RKO (cell line): ENCODE measurements around the gene CASTOR1.
"Not testable (repeated sequence)": the region's sequence is repeated elsewhere in the genome, so short reads cannot be mapped to it uniquely, and the experiment has no call there.

ENCODE experiments used
- DNase-seq: peaks from one replicate; pipeline ENCODE4 v3.0.0-alpha.2; 2016; ENCODE audit warnings: low spot score

Gene CASTOR1

DNA sequence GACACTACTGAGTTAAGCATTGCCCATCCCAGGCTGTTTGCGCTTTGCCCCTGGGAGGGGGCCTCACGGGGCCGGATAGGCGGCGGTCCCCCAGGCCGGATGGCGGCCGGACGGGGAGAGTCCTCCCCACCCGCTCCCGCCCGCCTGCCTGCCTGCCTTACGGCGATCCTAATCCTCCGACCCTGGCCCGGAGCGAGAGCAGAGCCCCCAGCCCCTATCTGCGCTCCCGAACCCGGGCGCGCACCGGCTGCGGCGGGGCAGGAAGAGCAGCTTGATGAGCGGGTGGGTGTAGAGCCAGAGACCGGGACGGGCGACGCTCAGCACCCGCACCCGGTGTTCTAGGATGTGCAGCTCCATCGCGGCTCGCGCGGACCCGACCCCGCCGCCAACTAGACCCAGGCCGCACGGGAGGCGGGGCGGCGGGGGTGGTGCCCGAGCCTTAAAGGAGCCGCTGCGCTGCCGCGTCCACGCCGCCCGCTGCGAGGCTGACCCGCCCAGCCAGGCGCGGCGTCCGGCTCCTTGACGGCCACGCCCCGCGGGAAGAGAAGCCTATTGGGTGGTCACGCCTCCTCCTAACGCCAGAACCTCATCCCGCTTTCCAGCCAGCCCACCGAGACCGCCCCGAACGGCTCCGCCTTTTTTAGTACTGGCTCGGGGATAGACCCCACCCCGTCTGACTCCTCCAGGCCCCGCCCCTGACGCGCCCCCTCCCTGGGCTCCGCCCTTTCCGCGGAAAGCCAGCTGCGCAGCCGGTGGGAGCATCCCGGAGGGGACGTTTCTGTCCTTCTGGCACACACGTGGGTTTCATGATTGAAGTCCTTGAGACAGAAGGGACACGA lies at the start of gene CASTOR1:
TSS of gene CASTOR1 (minus strand) at position 365 of the 839 bp plus-strand sequence. CDS start at position 357, 8 bp downstream.
- peak; percentile 97 for DNase-seq

DNA sequence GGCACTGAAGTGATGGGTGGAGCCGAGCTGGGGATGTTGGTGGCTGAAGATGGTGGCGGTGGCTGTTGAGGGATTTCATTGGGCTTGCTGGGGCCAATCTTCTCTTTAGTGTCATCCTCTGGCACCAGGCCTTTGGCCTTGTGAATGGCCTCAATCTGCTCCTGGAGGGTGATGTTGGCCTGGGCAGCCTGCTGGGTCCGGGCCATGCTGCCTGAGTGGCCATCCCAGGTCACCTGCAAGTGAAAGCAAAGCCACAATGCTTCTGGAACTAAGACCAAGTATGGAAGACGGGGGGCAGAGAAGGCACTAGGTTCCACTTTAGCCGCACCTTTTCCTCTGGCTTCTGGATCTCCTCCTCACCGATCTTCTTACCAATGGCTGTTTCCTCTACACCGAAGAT lies 49.5 kb upstream of the CASTOR1 start:
- no peak for DNase-seq

DNA sequence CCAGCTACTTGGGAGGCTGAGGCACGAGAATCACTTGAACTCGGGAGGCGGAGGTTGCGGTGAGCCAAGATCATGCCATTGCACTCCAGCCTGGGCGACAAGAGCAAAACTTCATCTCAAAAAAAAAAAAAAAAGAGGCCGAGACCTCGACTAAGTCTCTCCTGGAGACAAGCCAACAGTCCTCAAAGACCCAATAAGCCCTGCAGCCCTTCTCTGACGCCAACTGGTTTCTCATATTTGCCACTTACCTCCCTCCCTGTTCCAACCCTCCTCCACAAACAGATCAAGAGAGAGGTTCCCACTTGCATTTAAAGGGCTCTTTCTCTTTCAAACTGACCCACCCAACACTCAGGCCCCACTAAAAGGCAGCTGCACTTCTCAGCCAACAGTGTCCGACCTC lies 49.0 kb upstream of the CASTOR1 start:
- not testable (repeated sequence) for DNase-seq

DNA sequence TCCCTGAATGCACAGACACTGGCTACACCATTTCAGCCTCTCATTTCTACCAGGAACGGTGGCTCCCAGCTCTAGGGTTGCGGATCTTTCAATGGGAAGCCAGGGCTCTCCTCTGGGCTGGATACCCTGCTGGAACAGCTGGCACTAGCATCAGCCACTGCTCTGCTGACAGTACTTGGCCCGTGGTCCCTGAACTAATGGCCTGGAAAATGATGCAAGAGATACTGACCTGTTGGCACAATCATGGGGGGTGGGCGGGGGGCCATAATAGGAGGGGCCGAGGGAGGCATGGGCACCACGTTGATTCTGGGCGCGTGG lies 48.1 kb upstream of the CASTOR1 start:
- DNase-seq: no peak

DNA sequence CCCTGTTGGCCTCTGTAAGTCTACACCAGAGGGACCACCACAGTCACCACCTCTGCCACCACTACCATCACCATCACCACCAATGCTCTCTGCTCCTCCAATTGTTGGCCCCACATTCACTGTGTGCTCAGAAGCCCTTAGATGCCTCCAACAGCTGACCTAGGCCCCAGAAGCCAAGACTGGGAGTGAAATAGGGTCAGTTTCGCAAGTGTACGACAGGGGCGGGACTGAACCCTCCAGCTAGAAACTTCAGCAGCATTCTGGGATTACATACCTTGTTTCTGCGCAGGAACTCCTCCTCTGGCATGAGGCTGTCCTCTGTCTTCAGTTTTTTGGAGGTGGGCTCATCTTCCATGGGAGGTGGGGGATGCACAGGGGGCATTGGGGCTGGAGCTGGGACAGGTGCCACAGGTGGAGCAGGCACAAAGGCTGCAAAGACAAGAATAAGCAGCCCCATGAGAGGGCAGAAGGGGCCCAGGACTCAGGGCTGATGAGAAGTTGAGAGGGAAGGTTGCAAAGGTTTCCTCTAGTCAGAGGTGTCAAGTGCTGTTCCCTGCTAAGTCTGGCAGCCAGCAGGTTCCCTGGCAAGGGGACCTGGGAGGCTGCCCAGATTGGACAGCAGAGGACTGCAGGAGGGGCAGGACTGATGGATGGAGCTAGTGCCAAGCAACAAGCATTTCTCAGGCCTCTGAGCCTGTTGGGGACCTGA lies 47.6 kb upstream of the CASTOR1 start:
- DNase-seq: no peak

DNA sequence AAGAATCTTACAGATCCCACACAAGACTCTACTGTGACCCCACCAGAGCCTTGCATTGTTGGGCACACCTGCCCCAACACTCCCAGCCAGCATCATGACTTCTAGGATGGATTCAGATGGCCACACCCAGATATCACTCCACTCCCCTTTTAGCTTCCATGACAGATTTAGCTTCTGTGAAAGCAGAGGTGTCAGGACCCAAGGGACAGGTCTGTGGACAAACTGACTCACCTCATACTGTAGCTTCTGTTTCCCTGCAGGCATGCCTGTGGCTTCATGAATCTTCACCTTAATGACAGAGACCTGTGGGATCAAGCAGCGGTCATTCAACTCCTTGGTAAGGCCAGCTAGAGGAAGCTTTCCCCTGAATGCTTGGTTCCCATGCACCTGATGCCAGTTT lies 45.9 kb upstream of the CASTOR1 start:
- no peak for DNase-seq

DNA sequence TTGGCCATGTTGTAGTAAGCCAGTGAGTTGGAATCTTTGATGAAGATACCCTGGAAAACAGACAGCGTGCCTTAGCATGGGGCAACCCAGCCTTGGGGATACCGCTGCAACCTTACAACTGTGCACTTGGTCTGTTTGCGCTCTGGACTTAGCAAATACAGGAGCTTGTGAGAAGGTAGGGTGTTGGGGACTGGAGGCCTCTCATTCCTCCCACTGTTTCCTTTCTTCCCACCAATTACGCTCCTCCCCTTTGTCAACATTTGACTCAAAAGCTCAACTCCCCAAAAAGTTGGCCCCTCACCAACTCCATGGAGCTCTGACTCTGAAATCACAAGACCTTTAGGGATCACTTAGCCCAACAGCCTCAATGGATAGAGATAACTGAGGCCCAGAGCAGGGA lies 45.3 kb upstream of the CASTOR1 start:
- no peak for DNase-seq

DNA sequence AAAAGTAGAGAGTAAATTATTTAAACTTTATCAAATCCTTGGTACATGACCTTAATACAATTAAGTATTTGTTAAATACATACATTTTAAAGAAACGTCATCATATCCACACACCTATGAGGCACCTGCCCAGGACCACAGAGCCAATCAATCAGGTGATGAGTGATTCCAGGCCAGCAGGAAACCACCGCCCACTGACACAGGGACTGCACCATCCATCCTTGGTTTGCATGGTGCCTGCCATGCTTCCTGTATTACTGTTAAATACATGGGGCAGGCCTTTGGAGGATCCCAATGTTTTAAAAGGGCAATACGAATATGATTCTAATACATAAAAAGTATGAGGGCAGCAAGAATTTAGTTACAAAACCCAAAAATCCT lies 44.4 kb upstream of the CASTOR1 start:
- DNase-seq: no peak

DNA sequence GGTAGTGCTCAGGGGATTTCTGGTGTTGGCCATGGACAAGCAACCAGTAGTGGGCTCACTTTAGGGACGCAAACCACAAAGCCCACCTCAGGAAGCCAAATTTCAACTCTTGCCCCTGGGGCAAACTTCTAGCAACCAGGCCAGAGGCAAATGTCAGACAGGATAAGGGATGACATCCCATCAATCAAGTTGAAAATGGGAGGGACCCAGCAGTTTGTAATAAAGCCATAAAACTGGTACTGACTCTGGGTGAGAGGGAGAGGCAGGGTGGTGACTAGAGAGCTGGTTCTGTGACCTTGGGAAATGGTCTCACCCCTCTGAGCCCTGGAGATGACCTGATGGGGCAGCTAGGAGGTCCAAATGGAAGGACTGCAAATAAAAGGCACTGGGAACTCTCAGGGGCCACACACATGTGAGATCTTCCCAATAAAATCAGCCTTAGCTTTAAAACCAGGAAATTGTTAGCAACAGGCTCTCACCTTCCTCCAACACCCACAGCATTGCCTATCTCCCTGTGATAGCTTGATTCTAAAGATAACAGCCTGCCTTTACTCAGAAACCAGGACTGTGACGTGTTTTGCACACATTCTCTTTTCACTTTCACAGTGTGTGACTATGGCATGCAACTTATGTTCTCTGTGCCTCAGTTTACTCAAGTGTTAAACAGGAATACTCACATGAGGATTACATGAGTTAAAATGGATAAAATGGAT lies 43.8 kb upstream of the CASTOR1 start:
- DNase-seq: no peak

DNA sequence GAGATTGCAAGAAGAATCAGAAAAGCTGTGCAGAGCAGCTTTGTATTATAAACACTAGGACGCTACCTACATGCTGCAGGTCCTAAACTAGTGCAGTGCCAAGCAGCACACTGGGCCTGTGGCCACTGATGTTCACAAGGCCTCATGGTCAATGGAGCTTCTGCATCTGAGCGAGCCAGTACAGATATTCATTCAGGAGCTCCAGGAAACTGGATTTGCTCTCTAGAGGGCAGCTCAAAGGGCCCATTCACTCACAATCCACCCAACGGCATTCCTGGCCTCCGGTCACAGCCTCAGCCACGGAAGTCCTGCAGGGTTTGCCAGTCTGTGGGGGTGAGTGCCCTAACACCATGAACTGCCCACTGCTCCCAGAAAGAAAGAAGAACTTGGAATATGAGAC lies 43.2 kb upstream of the CASTOR1 start:
- DNase-seq: no peak

DNA sequence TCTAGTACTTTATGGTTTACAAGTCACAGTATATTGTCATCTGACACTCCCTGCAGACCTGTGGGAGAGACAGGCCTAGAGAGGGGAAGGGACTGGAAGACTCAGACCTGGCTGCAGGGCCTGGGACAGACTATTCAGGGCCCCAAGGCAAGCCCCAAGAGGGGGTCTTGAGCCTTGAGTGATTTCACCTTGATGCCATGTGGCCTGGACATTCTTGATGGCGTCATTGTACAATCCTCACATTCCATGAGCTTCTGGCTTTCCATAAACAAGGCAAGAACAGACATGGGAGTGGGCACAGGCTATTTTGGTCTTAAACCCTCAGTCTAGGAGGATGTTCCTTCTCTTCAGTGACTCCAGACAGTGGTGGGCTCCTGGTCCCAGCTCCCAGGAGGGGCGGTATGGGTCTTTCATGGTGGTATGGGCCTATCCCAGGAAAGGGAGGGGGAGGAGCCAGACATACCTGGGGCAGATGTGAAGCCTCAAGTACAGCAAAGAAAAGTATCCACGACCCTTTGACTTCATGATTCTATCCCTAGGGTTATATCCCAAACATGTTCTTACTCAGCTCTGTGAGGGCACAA lies 39.3 kb upstream of the CASTOR1 start:
- no peak for DNase-seq

DNA sequence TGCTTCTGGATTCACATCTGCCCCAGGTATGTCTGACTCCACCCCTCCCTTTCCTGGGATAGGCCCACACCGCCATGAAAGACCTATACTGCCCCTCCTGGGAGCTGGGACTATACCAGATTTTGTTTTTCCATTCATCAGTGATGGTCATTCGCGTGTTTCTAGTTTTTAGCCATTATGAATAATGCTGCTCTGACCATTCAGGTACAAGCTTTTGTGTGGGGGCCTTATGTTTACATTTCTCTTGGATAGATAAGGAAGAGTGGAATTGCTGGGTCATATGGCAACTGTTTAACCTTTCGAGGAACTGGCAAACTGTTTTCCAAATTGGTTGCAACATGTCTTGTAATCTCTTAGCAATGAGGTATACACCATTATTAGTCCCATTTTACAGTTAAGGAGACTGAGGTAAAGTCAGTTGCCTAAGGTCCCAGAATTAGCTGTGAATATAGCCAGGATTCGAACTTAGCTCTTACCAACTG lies 38.6 kb upstream of the CASTOR1 start:
- no peak for DNase-seq

DNA sequence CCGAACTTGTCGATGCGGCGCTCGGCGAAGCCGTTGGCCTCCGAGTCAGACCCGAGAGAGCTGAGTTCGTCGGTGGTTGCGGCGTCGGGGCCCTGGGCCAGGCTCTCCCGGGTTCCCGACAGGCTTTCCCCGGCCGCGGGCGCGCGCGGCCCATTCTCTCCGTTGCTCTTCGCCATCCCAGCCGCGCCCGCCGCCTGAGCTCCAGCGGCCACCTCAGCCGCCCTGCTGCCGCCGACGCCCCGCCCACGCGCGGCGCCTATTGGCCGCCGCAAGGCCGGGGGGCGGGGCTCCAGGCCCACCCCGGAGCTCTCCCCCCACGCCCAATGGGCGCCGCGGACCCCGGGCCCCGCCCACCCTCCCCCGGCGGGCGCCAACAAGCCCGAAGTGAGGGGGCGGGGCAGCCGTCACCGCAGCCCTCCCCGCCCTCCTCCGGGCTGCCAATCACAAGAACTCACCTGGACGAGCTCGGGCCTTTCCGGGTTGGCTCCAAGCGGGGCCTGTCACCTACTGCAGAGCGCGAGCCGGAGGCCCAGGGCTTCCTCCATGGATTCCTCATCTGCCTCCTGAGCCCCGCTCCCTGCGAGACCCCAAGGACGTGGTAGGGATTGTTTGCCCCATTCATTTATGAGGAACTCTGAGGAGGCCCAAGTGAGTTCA lies 37.5 kb upstream of the CASTOR1 start, which contains the start of gene TBC1D10A:
TSS of gene TBC1D10A (minus strand) at position 236 of the 657 bp plus-strand sequence. CDS start at position 176, 60 bp downstream.
- peak; percentile 93 for DNase-seq

DNA sequence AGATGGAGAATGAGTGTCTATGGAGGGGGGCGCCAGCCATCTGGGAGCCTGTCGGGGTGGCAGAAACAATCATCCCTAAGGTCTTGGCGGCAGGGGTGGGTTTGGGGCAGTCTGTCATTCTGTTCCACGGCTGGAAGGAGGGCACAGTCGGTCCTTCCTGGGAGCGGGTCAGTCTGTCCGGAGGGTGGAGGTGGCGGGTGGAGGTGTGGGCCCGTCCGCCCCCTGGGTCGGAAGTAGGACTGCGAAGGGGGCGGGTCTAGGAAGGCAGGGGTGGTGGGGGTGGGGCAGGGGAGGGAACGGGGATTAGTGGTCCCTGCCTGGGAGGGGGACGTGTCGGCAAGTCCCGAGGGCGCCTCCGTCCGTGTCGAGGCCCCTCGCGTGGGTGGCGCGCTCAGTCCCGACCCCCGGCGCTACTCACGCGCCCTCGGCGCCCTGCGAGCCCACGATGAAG lies 37.0 kb upstream of the CASTOR1 start:
- no peak for DNase-seq

DNA sequence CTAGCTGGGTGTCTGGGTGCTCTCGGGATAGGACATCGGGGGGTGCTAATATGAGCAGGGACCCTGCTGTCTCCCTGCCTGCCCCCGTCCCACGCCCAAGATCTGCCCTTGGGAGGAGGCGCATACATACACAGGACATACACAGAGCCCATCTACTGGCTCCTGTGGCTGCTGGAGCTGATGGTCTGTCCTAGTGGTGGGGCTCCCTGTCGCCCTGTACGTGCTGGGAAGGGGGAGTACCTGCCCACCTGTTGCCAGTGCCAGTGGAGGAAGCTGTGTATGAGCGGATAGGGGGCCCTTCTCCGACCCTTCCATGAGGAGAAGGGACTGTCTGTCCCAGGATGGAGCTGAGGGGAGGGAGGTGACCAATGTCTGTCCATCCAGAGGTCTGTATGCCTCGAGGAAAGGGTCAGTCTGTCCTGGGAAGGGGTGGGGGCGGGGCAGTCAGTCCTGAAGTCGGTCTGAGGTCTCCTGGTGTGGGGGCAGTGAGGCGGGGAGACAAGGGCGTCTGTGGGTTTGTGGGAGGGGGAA lies 36.5 kb upstream of the CASTOR1 start:
- DNase-seq: no peak

DNA sequence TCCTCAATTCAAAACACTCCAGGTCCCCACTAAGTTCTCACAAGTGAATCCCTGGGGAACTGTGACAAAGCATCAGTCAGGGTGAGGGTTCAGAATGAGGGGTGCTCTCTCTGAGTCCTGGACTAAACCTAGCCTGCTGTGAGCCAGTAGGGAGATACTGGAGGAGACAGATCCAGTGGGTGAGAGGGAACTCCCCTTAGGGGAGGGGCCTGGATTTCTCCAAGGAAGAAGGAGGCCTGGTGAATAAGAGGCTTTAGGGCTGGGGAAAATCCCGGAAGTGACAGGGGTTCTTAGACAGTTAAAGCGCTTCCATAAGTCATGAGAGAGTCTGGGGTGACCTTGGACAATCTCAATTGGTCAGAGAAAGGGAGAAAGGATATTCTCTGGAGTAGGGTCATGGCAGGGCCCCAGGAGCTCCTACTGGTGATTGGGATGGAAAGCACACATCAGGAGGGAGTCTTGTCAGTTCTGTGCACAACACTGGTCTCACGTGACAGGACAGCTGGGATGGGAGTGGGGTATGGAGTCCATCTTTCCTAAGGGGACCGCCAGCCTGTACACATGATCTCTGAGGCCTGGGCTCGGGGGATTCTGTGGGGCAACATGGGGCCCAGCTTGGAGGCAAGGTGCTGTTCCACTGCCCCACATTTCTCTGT lies 35.9 kb upstream of the CASTOR1 start:
- DNase-seq: peak; percentile 90

DNA sequence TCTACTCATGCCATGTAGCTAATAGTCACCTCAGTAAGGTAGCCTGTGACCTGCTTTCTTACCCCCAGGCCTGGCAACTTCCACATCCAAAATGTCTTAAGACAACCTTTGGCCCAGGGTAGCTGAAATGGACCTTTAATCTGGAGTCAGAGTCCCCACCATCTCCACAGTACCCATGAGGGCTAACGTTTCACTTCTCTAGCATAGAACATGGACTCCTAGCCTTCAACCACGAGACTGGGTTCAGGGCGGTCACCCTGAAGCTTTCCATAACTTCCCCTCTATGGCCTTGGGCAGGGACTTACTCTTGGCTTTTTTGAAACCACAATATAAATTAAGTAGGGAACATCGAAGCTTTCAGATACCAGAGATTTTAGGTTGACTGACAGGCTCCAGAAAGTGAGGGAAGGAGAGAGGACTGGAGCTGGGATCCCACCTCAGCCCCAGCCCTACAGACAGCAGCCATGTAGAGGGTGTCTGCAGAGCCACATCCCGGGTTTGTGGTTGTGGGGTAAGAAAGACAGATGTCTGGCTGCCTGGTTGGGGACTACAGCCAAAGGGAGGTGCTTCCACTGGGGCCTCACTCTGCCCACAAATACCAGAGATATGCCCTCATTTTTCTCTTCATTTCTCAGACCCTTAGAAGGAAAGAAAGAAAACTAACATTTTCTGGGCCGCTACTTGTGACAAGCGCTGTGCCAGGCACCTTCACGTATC lies 34.9 kb upstream of the CASTOR1 start:
- no peak for DNase-seq

DNA sequence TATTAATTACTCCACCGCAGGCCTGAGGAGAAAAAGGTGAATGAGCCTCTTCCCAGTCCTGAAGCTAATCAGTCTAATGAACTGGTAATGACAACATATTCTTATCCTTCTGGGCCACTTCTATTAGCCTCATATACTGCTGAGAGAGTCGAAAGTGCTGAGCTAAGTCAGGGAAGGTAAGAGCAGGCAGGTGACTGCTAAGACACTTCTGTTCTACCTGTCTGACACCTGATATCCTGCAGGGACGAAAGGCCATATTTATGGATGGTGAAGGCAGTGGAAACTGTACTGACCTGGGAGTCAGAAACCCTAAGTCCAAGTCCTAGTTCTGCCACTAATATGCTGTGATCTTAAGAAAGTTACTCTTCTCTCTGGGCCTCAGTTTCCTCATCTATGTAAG lies 33.9 kb upstream of the CASTOR1 start:
- no peak for DNase-seq

DNA sequence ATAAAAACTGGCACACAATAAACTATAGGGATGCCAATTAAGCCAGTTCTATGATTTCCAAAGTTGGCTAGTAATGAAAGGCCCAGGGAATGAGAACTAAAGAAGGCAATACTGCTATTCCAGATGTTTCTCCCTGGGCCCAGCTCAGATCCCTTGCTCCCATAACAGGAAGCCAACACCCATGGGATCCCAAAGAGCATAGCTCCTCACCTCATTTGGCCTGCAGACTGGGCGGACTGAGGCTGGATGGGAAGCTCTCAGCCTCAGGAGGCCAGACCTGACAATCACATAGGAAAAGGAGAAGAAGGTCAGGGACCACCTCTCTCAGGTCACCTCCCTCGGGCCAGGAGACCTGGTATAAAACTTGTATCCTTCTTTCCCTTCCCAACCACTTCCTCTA lies 32.2 kb upstream of the CASTOR1 start:
- DNase-seq: no peak

DNA sequence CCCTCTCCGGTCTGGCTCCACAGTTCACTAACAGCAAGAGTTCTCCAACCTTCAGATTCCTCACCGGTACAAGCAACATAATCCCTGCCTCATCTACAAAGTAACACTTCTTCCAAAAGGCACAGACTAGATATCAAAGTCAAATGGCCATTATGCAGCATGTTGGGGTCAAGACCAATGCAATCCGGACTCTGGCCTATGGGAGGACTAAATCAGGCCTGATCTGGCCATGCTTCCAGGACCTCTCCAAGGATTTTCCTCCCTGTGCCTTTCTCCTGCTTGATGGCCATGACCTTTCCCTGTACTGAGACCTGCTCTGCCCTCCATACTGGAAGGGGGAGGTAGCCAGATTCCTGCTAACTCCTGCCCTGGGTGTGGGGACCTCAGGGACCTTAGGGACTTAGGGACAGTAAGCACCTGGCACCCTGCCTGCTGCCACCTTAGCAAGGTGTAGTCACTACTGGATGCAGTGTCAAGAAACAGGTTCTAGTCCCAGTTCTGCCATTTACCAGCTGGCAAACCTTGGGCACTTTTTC lies 30.8 kb upstream of the CASTOR1 start:
- no peak for DNase-seq
